Right lobe of liver (tissue), 4 donors: ENCODE results near the gene TNFAIP8.

Source experiments
- POLR2A ChIP-seq: fragments of 450-650 bp; IDR thresholded peaks from one replicate; pipeline ENCODE4 v1.6.1; 2017; ENCODE audit warnings: antibody characterized with exemption, mild to moderate bottlenecking
- TF ChIP-seq, protein P1 (sequence below), 4 donors: fragments of 200-600 bp in 3 of 4; fragments of 450-650 bp in 1 of 4; IDR thresholded peaks; one replicate each; pipeline versions ENCODE4 v1.5.1 to v1.8.0; 2016 to 2022; ENCODE audit warnings: antibody characterized with exemption in 4 of 4, mild to moderate bottlenecking in 2 of 4
- donor health status: DM: no; HTN: no; CAD: no.
- donor health status: DM: no; HTN: no; CAD: no.
- donor health status: DM: no; HTN: yes; CAD: no.

DNA sequence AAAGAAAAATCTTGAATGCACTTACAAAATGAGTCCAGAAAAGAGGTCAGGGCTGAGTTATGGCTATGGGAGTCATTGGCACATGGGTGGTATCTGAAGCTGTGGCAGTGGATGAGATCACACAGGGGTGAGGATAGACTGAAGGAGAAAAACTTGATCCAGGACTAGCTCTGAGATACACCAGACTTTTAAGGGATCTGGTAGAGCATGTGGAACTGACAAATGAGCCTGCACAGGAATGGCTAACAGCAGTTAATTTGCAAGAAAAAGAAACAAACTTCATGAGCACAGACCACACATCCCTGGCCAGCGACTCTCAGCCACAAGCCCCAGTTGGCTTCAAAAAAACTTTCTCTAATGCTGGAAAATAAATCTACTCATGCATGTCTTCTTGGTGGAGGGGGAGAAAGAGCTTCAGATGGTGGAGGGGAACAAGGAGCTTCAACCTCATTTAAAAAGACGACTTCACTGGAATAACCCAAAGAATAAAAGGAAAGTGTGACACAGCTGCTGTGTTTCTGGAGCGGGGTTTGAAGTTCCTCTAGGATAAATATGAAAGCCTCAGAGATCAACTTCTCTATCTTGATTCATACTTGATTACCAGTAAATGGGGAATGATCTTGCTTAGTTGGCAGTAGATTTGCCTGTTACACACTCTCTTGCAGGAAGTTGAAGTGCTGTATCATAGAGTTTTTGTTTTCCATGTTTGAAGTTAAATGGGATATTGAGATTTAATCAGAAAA, 33.6 kb downstream of the TNFAIP8 start:
- no peak for TF ChIP-seq POLR2A
- TF ChIP-seq, protein P1, sequence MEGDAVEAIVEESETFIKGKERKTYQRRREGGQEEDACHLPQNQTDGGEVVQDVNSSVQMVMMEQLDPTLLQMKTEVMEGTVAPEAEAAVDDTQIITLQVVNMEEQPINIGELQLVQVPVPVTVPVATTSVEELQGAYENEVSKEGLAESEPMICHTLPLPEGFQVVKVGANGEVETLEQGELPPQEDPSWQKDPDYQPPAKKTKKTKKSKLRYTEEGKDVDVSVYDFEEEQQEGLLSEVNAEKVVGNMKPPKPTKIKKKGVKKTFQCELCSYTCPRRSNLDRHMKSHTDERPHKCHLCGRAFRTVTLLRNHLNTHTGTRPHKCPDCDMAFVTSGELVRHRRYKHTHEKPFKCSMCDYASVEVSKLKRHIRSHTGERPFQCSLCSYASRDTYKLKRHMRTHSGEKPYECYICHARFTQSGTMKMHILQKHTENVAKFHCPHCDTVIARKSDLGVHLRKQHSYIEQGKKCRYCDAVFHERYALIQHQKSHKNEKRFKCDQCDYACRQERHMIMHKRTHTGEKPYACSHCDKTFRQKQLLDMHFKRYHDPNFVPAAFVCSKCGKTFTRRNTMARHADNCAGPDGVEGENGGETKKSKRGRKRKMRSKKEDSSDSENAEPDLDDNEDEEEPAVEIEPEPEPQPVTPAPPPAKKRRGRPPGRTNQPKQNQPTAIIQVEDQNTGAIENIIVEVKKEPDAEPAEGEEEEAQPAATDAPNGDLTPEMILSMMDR (IDR thresholded peaks at IDR 0.05) = no peak
